GM21529 (cell line): ENCODE data around the gene DDX31.

Source experiments
- ATAC-seq: cut with Tn5 transposase; IDR thresholded peaks from one replicate; pipeline ENCODE4 v1.9.1; 2021; ENCODE audit not compliant: unreplicated experiment

The DDX31 gene

DNA sequence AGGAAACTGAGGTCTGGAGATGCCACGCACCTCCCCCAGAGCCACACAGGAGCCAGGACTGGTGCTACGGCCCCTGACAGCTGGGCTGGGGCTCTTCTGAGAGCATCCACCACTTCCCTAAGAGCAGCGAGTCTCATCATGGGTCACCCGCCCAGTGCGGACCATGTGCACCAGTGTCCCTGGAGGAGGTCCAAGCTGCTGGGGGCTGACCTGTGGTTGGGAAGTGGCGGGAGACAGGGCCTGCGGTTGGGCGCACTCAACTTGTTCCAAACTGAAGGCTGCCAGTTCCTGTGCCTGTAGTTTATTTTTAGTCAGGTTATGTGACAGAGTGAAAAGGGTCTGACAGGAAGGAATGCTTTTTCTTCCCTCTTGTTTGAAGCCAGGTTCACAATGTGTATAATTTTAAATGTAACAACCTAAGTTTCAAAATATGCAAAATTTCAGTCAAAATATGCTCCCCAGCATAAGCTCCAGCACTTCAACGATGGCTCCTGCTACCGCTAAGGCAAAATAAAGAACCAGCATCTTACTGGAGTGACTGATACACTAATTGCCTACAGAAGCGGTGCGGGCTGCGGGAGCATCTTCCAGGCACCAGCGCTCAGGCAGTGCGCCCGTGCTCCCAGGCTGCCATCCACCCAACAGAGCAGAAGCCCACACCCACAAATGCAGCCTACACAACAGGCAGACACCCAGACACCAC lies 72.6 kb downstream of the DDX31 start:
- ATAC-seq: no peak

DNA sequence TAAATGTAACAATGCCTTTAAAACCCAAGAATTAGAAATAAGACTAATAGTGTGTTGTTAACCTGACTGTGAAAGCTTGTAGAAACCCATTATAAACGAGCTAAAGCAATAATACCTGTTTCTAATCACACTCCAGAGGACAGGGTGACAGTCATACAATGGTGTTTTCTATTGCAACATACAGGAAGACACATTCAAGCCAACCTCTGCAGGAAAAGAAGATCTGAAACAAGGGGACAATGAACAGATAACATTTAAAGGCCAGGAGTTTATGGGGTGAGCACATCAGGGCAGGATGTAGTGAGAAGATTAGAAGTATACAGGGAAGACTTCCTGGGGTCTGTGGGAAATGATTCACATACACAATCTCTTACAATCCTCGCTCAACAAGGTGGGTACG lies 73.6 kb downstream of the DDX31 start:
- ATAC-seq: no peak

GRCh38 chr9:132595319-132595718 lies 74.5 kb downstream of the DDX31 start:
- ATAC-seq: no peak

DNA sequence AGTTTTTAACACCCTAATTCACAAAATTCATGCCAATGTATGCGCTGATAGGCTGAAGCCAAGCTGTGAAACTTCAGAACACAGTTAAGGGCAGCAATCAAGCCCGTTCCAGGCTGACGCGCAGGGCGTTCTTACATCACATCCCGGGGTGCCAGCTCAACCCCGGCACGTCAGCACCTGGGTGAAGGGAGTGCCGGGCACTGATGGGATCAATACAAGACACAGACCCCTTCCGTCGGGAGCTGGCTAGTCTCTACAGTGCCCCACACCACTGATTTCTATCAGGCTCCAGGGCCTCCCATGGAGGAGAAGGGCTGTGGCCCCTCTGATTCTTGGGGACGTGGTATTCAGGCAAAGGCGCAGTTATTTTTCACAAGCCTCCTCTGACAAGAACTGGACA lies 75.4 kb downstream of the DDX31 start:
- ATAC-seq: no peak

DNA sequence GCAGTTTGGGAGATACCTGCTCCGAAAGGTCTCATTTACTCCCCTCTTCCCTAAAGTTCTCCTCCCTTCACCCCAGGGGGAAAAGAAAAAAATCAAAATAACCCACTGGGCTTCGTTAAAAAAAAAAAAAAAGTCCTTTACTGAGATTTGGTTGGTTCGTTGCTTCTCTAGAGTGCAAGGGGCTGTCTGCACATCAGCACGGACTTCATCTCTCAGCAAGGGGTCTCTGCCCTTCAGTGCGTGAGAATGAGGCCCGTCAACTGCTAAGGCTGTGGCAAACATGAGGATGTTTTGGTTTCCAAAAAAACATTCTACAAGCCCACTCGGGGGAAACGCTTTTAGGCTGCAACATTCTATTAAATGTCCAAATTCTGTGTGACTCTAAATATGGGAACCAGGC lies 77.3 kb downstream of the DDX31 start:
- no peak for ATAC-seq

GRCh38 chr9:132591751-132592314 lies 78.0 kb downstream of the DDX31 start:
- no peak for ATAC-seq

DNA sequence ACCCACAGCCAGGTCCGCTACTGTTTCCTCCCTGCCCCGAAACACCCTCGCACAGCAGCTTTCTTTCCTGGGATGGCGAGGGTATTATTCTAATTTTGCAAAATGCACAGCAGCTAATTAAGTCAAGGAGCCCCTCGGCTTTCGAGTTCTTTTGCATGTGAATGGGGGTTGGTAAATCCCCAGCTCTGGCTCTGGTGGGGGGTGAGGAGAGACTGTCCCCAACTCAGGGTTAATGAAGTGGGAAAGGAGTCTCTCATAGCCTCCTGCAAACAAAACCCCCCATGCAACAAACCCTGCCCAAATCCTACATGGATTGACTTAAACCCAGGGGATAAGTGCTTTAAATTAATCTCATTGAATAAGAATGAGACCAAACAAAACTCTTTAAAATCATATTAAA lies 78.5 kb downstream of the DDX31 start:
- ATAC-seq: no peak

DNA sequence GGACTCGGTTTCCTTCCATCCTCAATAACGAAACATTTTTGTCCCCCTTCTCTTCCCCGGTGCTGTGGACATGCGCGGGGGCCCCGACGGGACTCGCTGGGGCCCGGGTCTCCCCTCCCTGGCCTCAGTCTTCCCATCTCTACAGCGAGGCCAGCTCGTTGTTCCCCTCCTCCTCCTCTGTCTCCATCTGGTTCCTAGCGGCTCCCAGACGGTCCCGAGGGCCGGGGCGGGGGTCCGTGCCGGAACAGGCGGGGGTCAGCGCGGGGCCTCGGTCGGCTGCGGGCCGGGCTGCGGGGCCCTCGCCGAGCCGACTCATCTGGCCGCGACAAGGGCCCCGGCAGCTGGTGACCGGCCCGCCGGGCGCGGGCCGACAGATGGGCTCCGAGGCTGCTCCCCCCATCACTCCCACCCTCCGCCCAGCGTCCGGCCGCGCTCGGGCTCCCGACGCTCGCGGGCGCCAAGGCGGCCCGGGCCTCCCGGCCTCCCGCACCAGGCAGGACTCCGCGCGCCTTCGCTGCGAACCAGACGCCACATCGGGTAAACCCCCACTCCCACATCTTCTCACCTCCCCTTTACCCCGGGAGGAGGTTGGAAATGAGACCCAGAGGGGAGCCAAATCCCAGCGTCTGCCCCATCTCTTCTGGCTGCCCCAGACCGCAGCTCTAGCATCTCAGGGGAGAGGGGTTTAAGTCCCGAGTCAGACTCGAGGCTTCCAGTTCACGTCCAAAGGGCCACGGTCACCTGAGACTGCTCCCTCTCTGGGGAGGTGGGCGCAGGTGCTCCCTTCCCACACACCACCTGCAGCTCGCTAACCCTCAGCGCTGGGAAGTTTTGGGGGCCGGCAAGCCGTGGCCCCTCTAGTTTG lies 79.2 kb downstream of the DDX31 start:
- no peak for ATAC-seq

- ATAC-seq: no peak
Observed at GRCh38 chr9:132590037-132590317, 79.8 kb downstream of the DDX31 start.

GRCh38 chr9:132589148-132590036 lies 80.4 kb downstream of the DDX31 start:
- ATAC-seq: no peak

- no peak for ATAC-seq
Observed at GRCh38 chr9:132588501-132589147, 81.2 kb downstream of the DDX31 start.

- no peak for ATAC-seq
Observed at GRCh38 chr9:132588098-132588497, 81.7 kb downstream of the DDX31 start.

DNA sequence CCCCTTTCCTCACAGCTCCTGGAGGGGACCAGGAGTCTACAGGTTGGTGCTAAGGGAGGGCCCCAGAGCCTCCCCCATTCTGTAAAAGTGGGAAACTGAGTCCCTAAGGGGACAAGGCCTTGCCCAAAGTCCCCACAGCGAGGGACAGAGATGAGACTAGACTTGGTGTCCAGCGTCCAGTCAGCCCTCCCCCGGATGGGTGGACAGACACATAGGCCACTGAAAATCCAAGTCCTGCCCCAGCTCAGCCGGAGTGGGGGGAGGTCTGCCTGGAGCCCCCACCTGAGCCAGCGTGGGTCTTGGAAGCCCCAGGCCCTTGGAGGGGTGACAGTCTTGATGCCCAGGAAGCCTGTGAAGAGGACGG lies 82.2 kb downstream of the DDX31 start:
- ATAC-seq: no peak

DNA sequence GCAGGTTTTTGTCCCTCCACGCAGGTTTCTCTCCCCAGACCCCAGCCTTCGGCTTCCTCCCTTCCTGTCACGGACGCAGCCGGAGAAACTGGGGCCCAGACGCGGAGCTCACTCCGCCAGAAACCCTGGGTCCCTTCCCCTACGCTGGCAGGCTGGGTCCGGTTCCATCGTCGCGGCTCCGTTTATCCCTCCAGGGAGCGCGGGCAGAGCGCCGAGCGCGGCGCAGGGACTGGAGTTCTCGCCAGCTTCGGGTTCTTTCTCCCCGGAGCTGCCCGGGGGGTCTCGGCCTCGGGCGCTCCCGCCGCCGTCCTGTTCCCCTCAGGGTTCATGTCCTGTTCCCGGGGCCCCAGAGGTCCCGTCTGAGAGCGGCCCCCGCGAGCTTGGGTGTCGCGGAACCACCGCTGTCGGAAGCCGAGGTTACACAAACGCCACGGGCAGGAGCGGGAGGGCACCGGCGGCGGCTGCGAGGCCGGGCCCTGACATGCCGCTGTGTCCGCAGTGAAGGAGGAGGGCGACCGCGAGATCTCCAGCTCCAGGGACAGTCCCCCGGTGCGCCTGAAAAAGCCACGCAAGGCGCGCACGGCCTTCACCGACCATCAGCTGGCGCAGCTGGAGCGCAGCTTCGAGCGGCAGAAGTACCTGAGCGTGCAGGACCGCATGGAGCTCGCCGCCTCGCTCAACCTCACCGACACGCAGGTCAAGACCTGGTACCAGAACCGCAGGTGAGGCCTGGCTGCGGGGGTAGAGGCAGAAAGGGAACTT lies 82.8 kb downstream of the DDX31 start:
- ATAC-seq: no peak

- ATAC-seq: no peak
Observed at GRCh38 chr9:132585954-132586829, 83.6 kb downstream of the DDX31 start.

- no peak for ATAC-seq
Observed at GRCh38 chr9:132584601-132585560, 84.9 kb downstream of the DDX31 start.

- no peak for ATAC-seq
Observed at GRCh38 chr9:132583584-132584304, 86.0 kb downstream of the DDX31 start.
